Measurements from ENCODE around the gene SUCNR1.

DNA sequence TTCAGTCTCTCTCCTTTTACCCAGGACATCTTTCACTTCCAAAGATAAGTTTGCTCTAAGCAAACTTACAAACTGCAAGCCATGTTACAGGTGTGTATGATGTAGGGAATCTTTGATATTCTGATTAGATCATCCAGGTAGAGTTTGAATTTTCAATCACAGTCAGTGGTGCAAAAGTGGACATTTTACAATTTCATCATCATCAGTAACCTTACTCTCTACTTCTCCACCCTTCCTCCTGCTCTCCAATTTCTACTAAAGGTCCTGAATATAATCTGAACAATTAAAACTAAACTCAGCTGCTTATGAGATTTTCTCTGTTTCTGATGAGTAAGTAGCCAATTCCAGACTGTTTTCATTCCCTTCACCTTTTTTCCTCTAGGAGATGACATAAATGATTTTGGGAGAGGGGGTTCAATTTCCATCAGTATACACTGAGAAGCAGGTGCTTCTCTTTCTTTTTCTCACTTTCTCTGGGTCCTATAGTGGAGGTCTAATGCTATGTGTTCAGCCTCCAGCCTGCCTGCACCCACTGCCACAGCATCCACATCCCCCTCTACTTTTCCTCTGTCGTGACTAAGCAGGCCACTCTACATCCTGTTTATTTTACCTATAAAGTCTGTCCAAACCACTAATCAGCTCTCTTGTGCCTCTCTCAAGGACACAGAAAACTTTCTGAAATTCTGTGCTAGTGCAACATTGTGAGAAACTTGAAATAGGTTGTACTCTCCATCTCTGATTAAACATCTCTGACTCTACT, 27.6 kb downstream of the SUCNR1 start:
- TF ChIP-seq, protein P1, sequence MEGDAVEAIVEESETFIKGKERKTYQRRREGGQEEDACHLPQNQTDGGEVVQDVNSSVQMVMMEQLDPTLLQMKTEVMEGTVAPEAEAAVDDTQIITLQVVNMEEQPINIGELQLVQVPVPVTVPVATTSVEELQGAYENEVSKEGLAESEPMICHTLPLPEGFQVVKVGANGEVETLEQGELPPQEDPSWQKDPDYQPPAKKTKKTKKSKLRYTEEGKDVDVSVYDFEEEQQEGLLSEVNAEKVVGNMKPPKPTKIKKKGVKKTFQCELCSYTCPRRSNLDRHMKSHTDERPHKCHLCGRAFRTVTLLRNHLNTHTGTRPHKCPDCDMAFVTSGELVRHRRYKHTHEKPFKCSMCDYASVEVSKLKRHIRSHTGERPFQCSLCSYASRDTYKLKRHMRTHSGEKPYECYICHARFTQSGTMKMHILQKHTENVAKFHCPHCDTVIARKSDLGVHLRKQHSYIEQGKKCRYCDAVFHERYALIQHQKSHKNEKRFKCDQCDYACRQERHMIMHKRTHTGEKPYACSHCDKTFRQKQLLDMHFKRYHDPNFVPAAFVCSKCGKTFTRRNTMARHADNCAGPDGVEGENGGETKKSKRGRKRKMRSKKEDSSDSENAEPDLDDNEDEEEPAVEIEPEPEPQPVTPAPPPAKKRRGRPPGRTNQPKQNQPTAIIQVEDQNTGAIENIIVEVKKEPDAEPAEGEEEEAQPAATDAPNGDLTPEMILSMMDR (IDR thresholded peaks at IDR 0.05; ENCODE audit: borderline replicate concordance, extremely low read depth, low read length, poor library complexity, severe bottlenecking): no peak
- TF ChIP-seq EZH2 (IDR thresholded peaks at IDR 0.05; ENCODE audit: borderline replicate concordance, low read depth, low read length, severe bottlenecking): no peak
